IMR-90 (cell line): ENCODE measurements around the gene TMEM121B.

Experiments
- BHLHE40 ChIP-seq: fragments of 150-350 bp; IDR thresholded peaks from 2 replicates; pipeline ENCODE4 v1.6.1; 2016; ENCODE audit warnings: mild to moderate bottlenecking, low read depth, low read length
- CEBPB ChIP-seq: IDR thresholded peaks from 2 replicates; pipeline ENCODE4 v1.6.1; 2012; ENCODE audit warnings: low read depth, low read length, improper control_type of control experiment
- CHD1 ChIP-seq: IDR thresholded peaks from 2 replicates; pipeline ENCODE4 v1.6.1; 2012; ENCODE audit warnings: low read depth, low read length, improper control_type of control experiment
- ELK1 ChIP-seq: fragments of 150-350 bp; IDR thresholded peaks from 2 replicates; pipeline ENCODE4 v1.6.1; 2016; ENCODE audit warnings: low read depth, mild to moderate bottlenecking, low read length, moderate library complexity, borderline replicate concordance
- FOS ChIP-seq: fragments of 150-350 bp; IDR thresholded peaks from 2 replicates; pipeline ENCODE4 v1.6.1; 2016; ENCODE audit warnings: low read depth, low read length
- MAFK ChIP-seq: IDR thresholded peaks from 2 replicates; pipeline ENCODE4 v1.6.1; 2012; ENCODE audit warnings: low read depth, low read length, improper control_type of control experiment
- MAZ ChIP-seq: IDR thresholded peaks from 2 replicates; pipeline ENCODE4 v1.6.1; 2012; ENCODE audit warnings: low read depth, mild to moderate bottlenecking, low read length, improper control_type of control experiment, moderate library complexity, borderline replicate concordance
- MXI1 ChIP-seq: IDR thresholded peaks from 2 replicates; pipeline ENCODE4 v1.6.1; 2012; ENCODE audit warnings: low read depth, mild to moderate bottlenecking, low read length, moderate library complexity, borderline replicate concordance
- POLR2A ChIP-seq: IDR thresholded peaks from 2 replicates; pipeline ENCODE4 v1.6.1; 2012; ENCODE audit warnings: mild to moderate bottlenecking, low read depth, low read length
- RCOR1 ChIP-seq: IDR thresholded peaks from 2 replicates; pipeline ENCODE4 v1.6.1; 2012; ENCODE audit warnings: mild to moderate bottlenecking, low read length, improper control_type of control experiment; ENCODE audit not compliant: insufficient replicate concordance
- SMC3 ChIP-seq: fragments of 150-350 bp; IDR thresholded peaks from 2 replicates; pipeline ENCODE4 v1.6.1; 2016; ENCODE audit warnings: low read depth, mild to moderate bottlenecking, antibody characterized with exemption, low read length, moderate library complexity
- TF ChIP-seq, protein P1 (sequence below): conservative IDR thresholded peaks from 2 replicates; pipeline ENCODE4 v1.5.1; 2012; ENCODE audit warnings: mild to moderate bottlenecking, low read depth, low read length, improper control_type of control experiment

DNA sequence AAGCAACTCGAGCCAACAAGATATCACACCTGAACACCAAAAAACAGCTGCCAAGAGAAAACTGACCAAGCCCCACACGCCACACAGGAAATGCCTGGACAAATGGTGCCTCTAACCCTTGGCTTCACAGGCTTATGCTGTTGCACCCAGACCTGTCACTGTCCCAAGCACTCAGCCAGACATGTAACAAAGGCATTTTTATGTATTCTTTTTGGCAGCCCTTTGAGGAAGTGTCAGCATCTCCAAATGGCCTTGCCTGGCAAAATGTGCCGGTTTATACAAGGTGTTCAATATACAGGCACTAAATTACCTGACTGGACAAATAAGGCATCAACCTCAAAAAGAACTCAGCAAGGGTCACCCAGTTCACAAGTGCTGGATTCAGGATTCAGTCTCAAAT, 31.8 kb upstream of the TMEM121B start:
- TF ChIP-seq, protein P1, sequence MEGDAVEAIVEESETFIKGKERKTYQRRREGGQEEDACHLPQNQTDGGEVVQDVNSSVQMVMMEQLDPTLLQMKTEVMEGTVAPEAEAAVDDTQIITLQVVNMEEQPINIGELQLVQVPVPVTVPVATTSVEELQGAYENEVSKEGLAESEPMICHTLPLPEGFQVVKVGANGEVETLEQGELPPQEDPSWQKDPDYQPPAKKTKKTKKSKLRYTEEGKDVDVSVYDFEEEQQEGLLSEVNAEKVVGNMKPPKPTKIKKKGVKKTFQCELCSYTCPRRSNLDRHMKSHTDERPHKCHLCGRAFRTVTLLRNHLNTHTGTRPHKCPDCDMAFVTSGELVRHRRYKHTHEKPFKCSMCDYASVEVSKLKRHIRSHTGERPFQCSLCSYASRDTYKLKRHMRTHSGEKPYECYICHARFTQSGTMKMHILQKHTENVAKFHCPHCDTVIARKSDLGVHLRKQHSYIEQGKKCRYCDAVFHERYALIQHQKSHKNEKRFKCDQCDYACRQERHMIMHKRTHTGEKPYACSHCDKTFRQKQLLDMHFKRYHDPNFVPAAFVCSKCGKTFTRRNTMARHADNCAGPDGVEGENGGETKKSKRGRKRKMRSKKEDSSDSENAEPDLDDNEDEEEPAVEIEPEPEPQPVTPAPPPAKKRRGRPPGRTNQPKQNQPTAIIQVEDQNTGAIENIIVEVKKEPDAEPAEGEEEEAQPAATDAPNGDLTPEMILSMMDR: no peak
- TF ChIP-seq POLR2A (no peak), SMC3 (no peak), RCOR1 (no peak), MXI1 (no peak), BHLHE40 (no peak), FOS (no peak), MAZ (no peak), CHD1 (no peak), ELK1 (no peak), MAFK (no peak), CEBPB (no peak)
